Measurements from ENCODE around the gene ITPKB.

ITPKB gene

DNA sequence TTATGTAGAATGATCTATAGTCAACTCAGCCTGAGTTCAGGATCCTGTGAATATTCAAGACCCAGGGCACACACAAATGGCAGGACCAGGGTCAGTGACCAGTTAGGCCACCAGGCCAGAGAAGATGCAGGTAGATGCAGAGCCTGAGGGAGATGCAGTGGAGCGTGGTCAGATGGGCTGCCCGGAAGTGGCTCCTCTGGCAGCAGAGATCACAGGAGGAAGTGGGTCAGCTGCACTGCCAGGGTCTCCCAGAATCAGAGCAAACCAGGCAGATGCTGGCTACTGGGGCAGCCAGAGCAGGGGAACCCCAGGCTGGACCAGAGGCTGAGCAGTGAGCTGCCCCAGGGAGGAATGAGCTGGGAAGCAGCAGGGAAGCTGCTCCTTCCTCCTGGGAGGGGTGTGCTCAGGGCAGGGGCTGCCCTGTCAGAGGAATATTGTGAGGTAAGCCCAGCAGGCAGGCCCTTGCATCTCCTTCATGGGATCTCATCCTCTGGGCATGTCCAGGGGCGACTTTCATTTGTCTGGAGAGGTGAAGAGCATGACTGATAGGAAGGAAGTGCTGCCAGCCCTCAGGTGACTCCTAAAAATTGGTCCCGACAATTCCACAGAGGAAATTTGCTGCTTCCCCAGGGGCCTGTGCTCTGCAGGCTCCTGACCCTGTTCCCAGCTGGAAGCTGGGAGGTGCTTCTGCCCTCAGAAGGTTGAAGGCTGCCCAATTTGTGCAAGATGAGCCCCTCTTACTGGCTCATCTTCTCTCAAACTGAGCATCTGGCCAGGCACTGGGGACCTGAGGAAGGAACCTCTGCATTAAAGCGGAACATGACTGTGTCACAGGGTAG lies 141.2 kb downstream of the ITPKB start:
- no peak for DNase-seq

DNA sequence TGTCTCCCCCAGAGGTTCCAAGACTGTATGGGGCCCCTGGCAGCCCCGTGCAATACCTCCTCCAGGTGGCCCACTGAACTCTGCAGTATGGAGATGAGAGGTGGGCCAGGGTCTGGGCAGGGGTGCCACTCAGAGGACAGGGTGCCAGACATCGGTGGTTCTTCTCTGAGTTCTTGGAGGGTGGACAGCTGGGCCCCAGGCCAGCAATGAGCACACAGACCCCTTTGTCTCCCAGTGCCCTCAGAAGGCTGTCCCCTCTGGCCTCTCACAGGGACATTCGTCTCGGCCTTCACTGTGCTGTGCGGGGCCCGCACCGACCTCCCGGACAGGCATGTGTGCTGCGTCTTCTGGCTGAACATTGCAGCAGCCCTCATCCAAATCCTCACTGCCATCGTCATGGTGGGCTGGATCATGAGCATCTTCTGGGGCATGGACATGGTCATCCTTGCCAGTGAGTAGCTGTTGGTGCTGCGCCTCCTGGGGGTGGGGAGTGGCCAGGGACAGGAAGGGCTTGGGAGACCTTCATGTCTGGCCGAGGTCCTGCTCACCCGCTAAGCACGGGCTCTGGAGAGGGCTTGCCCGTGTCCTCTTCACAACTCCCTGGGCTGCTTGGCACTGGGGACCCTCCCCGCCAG lies 142.4 kb downstream of the ITPKB start:
- no peak for DNase-seq

GRCh38 chr1:226593541-226593940 lies 145.5 kb downstream of the ITPKB start:
- DNase-seq = no peak

- DNase-seq = no peak
Observed at GRCh38 chr1:226590614-226591013, 148.5 kb downstream of the ITPKB start.

GRCh38 chr1:226589008-226589733 lies 149.9 kb downstream of the ITPKB start:
- no peak for DNase-seq

GRCh38 chr1:226588484-226588883 lies 150.6 kb downstream of the ITPKB start:
- DNase-seq = no peak

DNA sequence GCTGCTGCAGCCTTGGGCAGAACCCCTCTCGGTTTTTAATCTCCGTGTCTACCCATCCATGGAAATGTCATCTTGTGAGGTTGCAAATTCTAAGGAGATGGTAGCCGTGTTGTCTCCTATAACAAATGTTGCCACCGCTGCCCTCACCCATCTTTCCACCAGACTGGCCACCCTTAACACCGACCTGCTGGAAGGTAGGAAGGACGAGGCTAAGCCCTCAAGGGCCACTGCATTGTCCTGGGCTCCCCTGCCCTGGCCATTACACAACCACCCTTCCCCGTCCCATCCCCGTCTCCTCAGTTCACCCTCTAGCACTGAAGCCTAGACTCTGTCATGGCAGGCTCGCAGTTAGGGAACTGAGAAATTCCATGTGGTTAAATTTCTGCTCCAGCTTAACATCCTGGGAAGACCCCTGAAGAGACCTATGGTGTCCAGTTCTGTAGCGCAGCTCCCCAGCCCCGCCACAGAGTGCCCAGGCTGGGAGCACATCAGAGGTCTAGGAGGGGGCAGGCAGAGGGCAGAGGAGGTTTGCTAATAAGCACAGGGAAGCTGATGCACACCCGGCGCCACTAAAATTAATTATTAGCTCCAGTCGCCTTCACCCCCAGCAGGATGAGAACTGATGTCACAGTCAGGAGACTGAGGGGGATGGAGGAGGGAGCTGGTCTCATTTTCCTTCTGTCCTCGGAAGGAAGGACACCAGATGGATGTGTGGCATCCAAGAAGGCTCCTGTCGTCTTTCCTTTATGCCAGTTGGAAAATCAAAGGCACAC lies 152.2 kb downstream of the ITPKB start:
- no peak for DNase-seq

DNA sequence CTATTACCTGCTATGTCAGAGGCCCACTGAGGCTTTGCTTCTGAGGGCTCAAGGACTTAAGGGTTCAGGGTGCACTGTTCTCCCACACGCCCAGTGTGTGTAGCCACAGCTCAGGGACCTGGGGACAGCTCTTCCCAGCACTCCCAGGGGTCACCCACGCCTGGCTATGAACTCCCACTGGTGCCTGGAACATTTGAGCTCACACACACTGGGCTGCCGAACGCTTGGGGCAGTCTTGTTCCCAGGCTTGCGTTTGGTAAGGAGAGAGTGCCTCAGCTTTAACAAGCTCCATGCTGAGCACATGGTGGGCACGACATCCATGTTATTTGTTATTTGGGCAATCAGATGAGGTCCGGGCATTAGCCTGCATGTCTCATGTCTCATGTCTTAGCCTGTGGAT lies 153.0 kb downstream of the ITPKB start:
- no peak for DNase-seq

GRCh38 chr1:226584164-226584563 lies 154.9 kb downstream of the ITPKB start:
- DNase-seq = peak; percentile 31

DNA sequence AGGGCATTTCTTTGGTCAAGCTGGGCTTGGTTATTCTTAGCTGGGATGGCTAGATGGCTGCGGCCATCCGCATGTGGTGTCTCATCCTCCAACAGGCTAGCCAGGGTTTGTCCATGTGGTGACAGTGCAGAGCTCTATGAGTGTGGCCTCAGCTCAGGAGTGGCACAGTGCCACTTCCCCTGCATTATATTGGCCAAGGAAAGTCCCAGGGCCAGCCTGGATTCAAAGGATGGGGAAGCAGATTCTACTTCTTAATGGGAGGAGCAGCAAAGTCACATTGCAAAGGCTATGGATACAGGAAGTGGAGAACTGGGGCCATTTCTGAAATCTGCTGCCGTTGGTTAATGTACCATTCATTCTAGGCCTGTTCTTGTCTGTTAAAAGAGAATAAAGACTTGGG lies 156.1 kb downstream of the ITPKB start:
- DNase-seq = no peak

Measured in hematopoietic multipotent progenitor cell treated with erythropoietin and hydrocortisone succinate and interleukin-3 and kit ligand, for 6 days (in vitro differentiated cells).